HCT116 (cell line): ENCODE measurements around the gene TNS2. TPM values are rescaled to one million over a fixed set of nuclear protein-coding genes. Genes with fewer than 3 reads are reported as not detected.

Experiments used
- ATAC-seq: fragments of 200-7000 bp; cut with Tn5 transposase; 2 replicates; pipeline ENCODE4 v1.9.1; 2020; ENCODE audit warnings: mild to moderate bottlenecking, moderate library complexity
- BruUV-seq: library from RNA; stranded (reverse); fragments of 400-500 nt; replicated peaks from 2 replicates; lab custom pipeline; 2021; lab: Mats Ljungman, UMichigan
- CTCF ChIA-PET: fragments of 300-600 bp; sonication (Branson Sonifier 250); formaldehyde crosslinking; loops from one replicate; lab custom pipeline; 2021; ENCODE audit warnings: antibody characterized with exemption; lab: Charles Lee
- POLR2A ChIA-PET: fragments of 300-600, 350-600 bp; sonication (Branson Sonifier 250); formaldehyde crosslinking; loops from one replicate; lab custom pipeline; 2021; ENCODE audit warnings: antibody characterized with exemption; lab: Charles Lee
- RAD21 ChIA-PET, 2 experiments: fragments of 300-600 bp; sonication (Branson Sonifier 250); formaldehyde crosslinking; loops; one replicate each; lab custom pipeline; 2023; ENCODE audit warnings: low total read pairs in 2 of 2; ENCODE audit not compliant: uncharacterized antibody in 2 of 2, unreplicated experiment in 2 of 2, low non-redundant PET in 1 of 2; lab: Charles Lee
- DNase-seq: peaks from one replicate; pipeline ENCODE4 v3.0.0-alpha.2; 2010; ENCODE audit warnings: low read depth, low spot score
- H2AFZ ChIP-seq: fragments of 200-600 bp; shearing (Covaris generic), sonication (generic); 2 replicates; pipeline ENCODE4 v1.6.1; 2017; ENCODE audit warnings: low read depth, mixed run types, mixed read lengths, antibody characterized with exemption, low read length; ENCODE audit not compliant: poor library complexity, severe bottlenecking
- H3K27ac ChIP-seq: 2 replicates; pipeline ENCODE4 v1.5.1; 2012; ENCODE audit warnings: low read depth, low read length
- H3K27me3 ChIP-seq: fragments of 200-600 bp; sonication (generic); 2 replicates; pipeline ENCODE4 v1.6.1; 2016; ENCODE audit warnings: mixed run types, low read length, mixed read lengths; ENCODE audit not compliant: insufficient read depth
- H3K36me3 ChIP-seq, 2 experiments: fragments of 200-500 bp in 1 of 2; fragments of 200-600 bp in 1 of 2; sonication (Bioruptor generic) in 1 of 2; sonication (generic) in 1 of 2; 2 replicates each; pipeline versions ENCODE4 v1.5.1 to v1.6.1; 2014 to 2016; ENCODE audit warnings: low read length in 2 of 2, inconsistent platforms in 1 of 2, mixed read lengths in 1 of 2, mixed run types in 1 of 2; ENCODE audit not compliant: insufficient read depth in 2 of 2, control insufficient read depth in 1 of 2
- H3K4me1 ChIP-seq, 2 experiments: fragments of 200-600 bp in 1 of 2; sonication (generic) in 1 of 2; 2 replicates each; pipeline versions ENCODE4 v1.5.1 to v1.6.1; 2012 to 2017; ENCODE audit warnings: low read length in 2 of 2, inconsistent platforms in 1 of 2, mild to moderate bottlenecking in 1 of 2, mixed read lengths in 1 of 2, mixed run types in 1 of 2, moderate library complexity in 1 of 2; ENCODE audit not compliant: insufficient read depth in 2 of 2, control insufficient read depth in 1 of 2
- H3K4me2 ChIP-seq: fragments of 200-600 bp; sonication (generic); 2 replicates; pipeline ENCODE4 v1.6.1; 2017; ENCODE audit warnings: mixed run types, low read length, mixed read lengths
- H3K4me3 ChIP-seq, 2 experiments: fragments of 200-600 bp in 1 of 2; sonication (generic) in 1 of 2; replicated peaks in 1 of 2; 2 replicates each; pipeline ENCODE4 v1.5.1; 2011 to 2016; ENCODE audit warnings: low read length in 2 of 2, control low read depth in 1 of 2, low read depth in 1 of 2, mild to moderate bottlenecking in 1 of 2, mixed read lengths in 1 of 2, mixed run types in 1 of 2
- H3K79me2 ChIP-seq: fragments of 200-600 bp; sonication (generic); 2 replicates; pipeline ENCODE4 v1.6.1; 2017; ENCODE audit warnings: mild to moderate bottlenecking, mixed run types, low read length, moderate library complexity, mixed read lengths; ENCODE audit not compliant: insufficient read depth
- H3K9ac ChIP-seq: fragments of 200-600 bp; sonication (generic); 2 replicates; pipeline ENCODE4 v1.6.1; 2016; ENCODE audit warnings: low read length, mixed read lengths
- H3K9me2 ChIP-seq: fragments of 200-600 bp; sonication (generic), shearing (Covaris generic); 2 replicates; pipeline ENCODE4 v1.6.1; 2017; ENCODE audit warnings: mixed run types, mild to moderate bottlenecking, moderate library complexity; ENCODE audit not compliant: insufficient read depth
- H3K9me3 ChIP-seq, 2 experiments: fragments of 200-500 bp in 1 of 2; fragments of 200-600 bp in 1 of 2; sonication (Bioruptor generic) in 1 of 2; sonication (generic) in 1 of 2; 2 replicates each; pipeline ENCODE4 v1.6.1; 2014 to 2017; ENCODE audit warnings: low read length in 2 of 2, mixed read lengths in 2 of 2, inconsistent platforms in 1 of 2, low read depth in 1 of 2, mild to moderate bottlenecking in 1 of 2, mixed run types in 1 of 2, moderate library complexity in 1 of 2; ENCODE audit not compliant: control insufficient read depth in 1 of 2, insufficient read depth in 1 of 2
- H4K20me1 ChIP-seq: fragments of 200-600 bp; sonication (generic), shearing (Covaris generic); 2 replicates; pipeline ENCODE4 v1.6.1; 2017; ENCODE audit warnings: mixed run types, mild to moderate bottlenecking, moderate library complexity; ENCODE audit not compliant: insufficient read depth
- ATF3 ChIP-seq: IDR thresholded peaks from 2 replicates; pipeline ENCODE4 v1.6.1; 2012
- CEBPB ChIP-seq: IDR thresholded peaks from 2 replicates; pipeline ENCODE4 v1.6.1; 2012; ENCODE audit warnings: low read depth
- CTCF ChIP-seq, 3 experiments: fragments of 200-600 bp in 1 of 3; sonication (generic) in 1 of 3; IDR thresholded peaks in 2 of 3; conservative IDR thresholded peaks in 1 of 3; 2 replicates each; pipeline ENCODE4 v1.5.1; 2012 to 2017; ENCODE audit warnings: low read depth in 2 of 3, low read length in 2 of 3, antibody characterized with exemption in 1 of 3, borderline replicate concordance in 1 of 3, control low read depth in 1 of 3, mild to moderate bottlenecking in 1 of 3, mixed read lengths in 1 of 3, mixed run types in 1 of 3, moderate library complexity in 1 of 3; ENCODE audit not compliant: insufficient read depth in 1 of 3
- EGR1 ChIP-seq: IDR thresholded peaks from 2 replicates; pipeline ENCODE4 v1.6.1; 2012; ENCODE audit warnings: low read depth
- ELF1 ChIP-seq: IDR thresholded peaks from 2 replicates; pipeline ENCODE4 v1.6.1; 2012; ENCODE audit warnings: low read depth, borderline replicate concordance
- EZH2 ChIP-seq: fragments of 200-600 bp; sonication (generic); IDR thresholded peaks from 2 replicates; pipeline ENCODE4 v1.6.1; 2017; ENCODE audit warnings: antibody characterized with exemption, mixed run types
- FOSL1 ChIP-seq: IDR thresholded peaks from 2 replicates; pipeline ENCODE4 v1.6.1; 2012; ENCODE audit warnings: low read depth
- JUND ChIP-seq: IDR thresholded peaks from 2 replicates; pipeline ENCODE4 v1.6.1; 2012
- MAX ChIP-seq: IDR thresholded peaks from 2 replicates; pipeline ENCODE4 v1.6.1; 2012
- POLR2AphosphoS5 ChIP-seq: IDR thresholded peaks from 2 replicates; pipeline ENCODE4 v1.6.1; 2011; ENCODE audit warnings: mild to moderate bottlenecking, low read depth, low read length, moderate library complexity
- RAD21 ChIP-seq: IDR thresholded peaks from 2 replicates; pipeline ENCODE4 v1.6.1; 2012; ENCODE audit warnings: low read depth, mild to moderate bottlenecking
- REST ChIP-seq: IDR thresholded peaks from 2 replicates; pipeline ENCODE4 v1.6.1; 2012; ENCODE audit warnings: low read depth
- SIN3A ChIP-seq: IDR thresholded peaks from 2 replicates; pipeline ENCODE4 v1.6.1; 2012; ENCODE audit warnings: low read depth
- SP1 ChIP-seq: IDR thresholded peaks from 2 replicates; pipeline ENCODE4 v1.6.1; 2012; ENCODE audit warnings: low read depth
- TCF7L2 ChIP-seq: IDR thresholded peaks from 2 replicates; pipeline ENCODE4 v1.7.0; 2011; ENCODE audit warnings: borderline replicate concordance, inconsistent platforms; ENCODE audit not compliant: insufficient read depth, insufficient read length; ENCODE audit errors: extremely low read depth
- YY1 ChIP-seq: IDR thresholded peaks from 2 replicates; pipeline ENCODE4 v1.6.1; 2011; ENCODE audit warnings: low read length, low read depth, moderate library complexity, mild to moderate bottlenecking; ENCODE audit not compliant: insufficient replicate concordance; ENCODE audit errors: extremely low read depth
- ZFX ChIP-seq: fragments of 450-650 bp; IDR thresholded peaks from 2 replicates; pipeline ENCODE4 v1.6.1; 2017
- intact Hi-C: fragments of 100-400 bp; cut with micrococcal nuclease; formaldehyde crosslinking; loops from 2 replicates; pipeline ENCODE4 v1.10.0; 2022
- total RNA-seq: library from RNA; stranded (reverse); gene quantifications from one replicate; pipeline ENCODE4 v1.2.1, GENCODE V29; 2021; ENCODE audit not compliant: unreplicated experiment

The TNS2 gene
- total RNA-seq, 1 experiment from 2014 or later, result 25.7 TPM

- Histone ChIP-seq H3K9me2 (no peaks in the 10 kb centered on the region), H3K79me2 (no peaks in the 10 kb centered on the region), H3K4me3 (peak overlapping the region; percentile 58 to 78), H4K20me1 (no peaks in the 10 kb centered on the region), H2AFZ (no peak overlapping the region), H3K9me3 (no peaks in the 10 kb centered on the region), H3K9ac (peak overlapping the region; percentile 67), H3K4me2 (peak overlapping the region; percentile 79), H3K36me3 (no peaks in the 10 kb centered on the region), H3K27ac (peak overlapping the region; percentile 98), H3K27me3 (no peaks in the 10 kb centered on the region), H3K4me1 (peaks cover 49 to 83% of the 10 kb centered on the region in 2 experiments)
- no peak for TF ChIP-seq CTCF (IDR thresholded peaks at IDR 0.05 in 2 of 3, conservative IDR thresholded peaks at IDR 0.05 in 1 of 3; ENCODE audit: borderline replicate concordance in 1 of 3, insufficient read depth in 1 of 3, low read depth in 2 of 3, low read length in 2 of 3)
- no peak for TF ChIP-seq SIN3A
- TF ChIP-seq ZFX, result no peak
- TF ChIP-seq TCF7L2, result no peak
- TF ChIP-seq SP1, result no peak
- TF ChIP-seq ATF3, result no peak
- no peak for TF ChIP-seq EGR1
- TF ChIP-seq EZH2, result no peak
- TF ChIP-seq MAX, result no peak
- no peak for TF ChIP-seq FOSL1
- TF ChIP-seq CEBPB, result no peak
- no peak for TF ChIP-seq JUND
- peak; percentile 79 for TF ChIP-seq YY1
- no peak for TF ChIP-seq ELF1
- TF ChIP-seq REST, result no peak
- peak; percentile 69 for TF ChIP-seq POLR2AphosphoS5
- TF ChIP-seq RAD21, result no peak
- DNase-seq, result peak; percentile 41
- peak; percentile 47 for ATAC-seq
- BruUV-seq, result TSS peak; percentile 76
- ChIA-PET POLR2A (interaction anchor here (0.7 to 3.6 kb wide), 7 partner anchors 19 to 167 kb away, joined by 3 to 27 read pairs (median 6); partner anchors contain the start of gene SPRYD3), CTCF (interaction anchor here (0.7 to 3.6 kb wide), 20 partner anchors 19 to 223 kb away, joined by 3 to 110 read pairs (median 4); partner anchors contain the start of genes AAAS, CSAD, SPRYD3 and ZNF740), RAD21 (interaction anchor here (0.7 to 3.2 kb wide), 9 partner anchors 19 to 114 kb away, joined by 3 to 30 read pairs (median 5); partner anchors contain the start of gene SPRYD3 (in 2 of the 2))
- intact Hi-C loops, result no loop called here
These were observed 48.6 kb downstream of the TNS2 start for GRCh38 chr12:53098354-53098981.
